Heart right ventricle (tissue), 16 donors: ENCODE results near the gene RFPL2. TPM values are rescaled to one million over a fixed set of nuclear protein-coding genes. Genes with fewer than 3 reads are reported as not detected.

Experiments used
- ATAC-seq, 8 donors: fragments of 200-7000 bp; cut with Tn5 transposase; one replicate each; pipeline ENCODE4 v1.9.1; 2020; ENCODE audit warnings: mild to moderate bottlenecking in 8 of 8, moderate library complexity in 8 of 8, moderate number of reproducible peaks in 1 of 8
- DNase-seq, 2 donors: peaks; one replicate each; pipeline ENCODE4 v3.0.0-alpha.2; 2020
- H3K27ac ChIP-seq, 10 donors: fragments of 200-600 bp; sonication (generic) in 2 of 10; one replicate each; pipeline versions ENCODE4 v1.5.0 to v1.8.0; 2020 to 2022; ENCODE audit warnings: mild to moderate bottlenecking in 3 of 10
- H3K27me3 ChIP-seq, 7 donors: fragments of 200-600 bp; one replicate each; pipeline ENCODE4 v1.8.0; 2021 to 2022; ENCODE audit warnings: mild to moderate bottlenecking in 2 of 7
- H3K36me3 ChIP-seq, 9 donors: fragments of 200-600 bp; sonication (generic) in 1 of 9; one replicate each; pipeline versions ENCODE4 v1.5.0 to v1.8.0; 2020 to 2022; ENCODE audit warnings: mild to moderate bottlenecking in 2 of 9
- H3K4me1 ChIP-seq, 9 donors: fragments of 200-600 bp; sonication (generic) in 1 of 9; one replicate each; pipeline versions ENCODE4 v1.5.0 to v1.8.0; 2020 to 2022; ENCODE audit warnings: mild to moderate bottlenecking in 4 of 9
- H3K4me3 ChIP-seq, 10 donors: fragments of 200-600 bp; sonication (generic) in 2 of 10; one replicate each; pipeline versions ENCODE4 v1.5.0 to v1.8.0; 2020 to 2022; ENCODE audit warnings: mild to moderate bottlenecking in 7 of 10, moderate library complexity in 2 of 10
- H3K9me3 ChIP-seq, 11 donors: fragments of 200-600 bp in 10 of 11; sonication (generic) in 2 of 11; one replicate each; pipeline versions ENCODE4 v1.5.0 to v1.8.0; 2013 to 2022; ENCODE audit warnings: mild to moderate bottlenecking in 2 of 11, control low read depth in 1 of 11, moderate library complexity in 1 of 11
- WGBS, 2 donors: extraction: QIAGEN DNeasy Blood & Tissue Kit; methylation state at CpG; one replicate each; pipeline ENCODE4 v1.1.7; 2013; ENCODE audit warnings: inconsistent platforms in 1 of 2; 5-methylcytosine and 5-hydroxymethylcytosine counted together
- intact Hi-C, 10 donors: fragments of 100-400 bp; cut with DNase I; formaldehyde crosslinking; loops; one replicate each; pipeline versions ENCODE4 v1.11.1 to v1.14.2; 2022
- polyA plus RNA-seq, 2 donors: library from polyadenylated mRNA; stranded (reverse); fragments of 200-250 nt; gene quantifications; one replicate each; pipeline ENCODE4 v1.2.3, GENCODE V29; 2013
- total RNA-seq, 10 donors: library from RNA; stranded (reverse); fragmentation: NEBNext Ultra II Directional in 3 of 10; extraction: Animal tissue kit (Norgen Biotek cat#: 25700) in 3 of 10; gene quantifications; one replicate each; pipeline versions ENCODE4 v1.2.1 to v1.2.4, GENCODE V29; 2021 to 2023
- TF ChIP-seq, protein P1 (sequence below), 9 donors: fragments of 200-600 bp; sonication (generic) in 2 of 9; IDR thresholded peaks; one replicate each; pipeline versions ENCODE4 v1.5.0 to v1.8.0; 2021 to 2022; ENCODE audit warnings: antibody characterized with exemption in 9 of 9, mild to moderate bottlenecking in 5 of 9, moderate library complexity in 1 of 9
- donor health status: Arrhythmogenic right ventricular cardiomyopathy.
- donor health status: ischemic (EF 13 %, LVEDD 7.1; RV severe dilation, severe dysfunction).
- donor health status: healthy with polysubstance abuse.
- donor health status: DM: no; HTN: yes; CAD: no.
- donor health status: DM: no; HTN: no; CAD: no.
- donor health status: ischemic (EF 25% LVEDD 6.9; RV normal size, moderate dysfunction).
- donor health status: ischemic (EF 25% LVEDD 5.7; RV mildly dilated, moderate dysfunction).
- donor health status: healthy.
- donor health status: DM: yes; HTN: yes; CAD: no.
- donor health status: Ischemic cardiomyopathy.
- donor health status: ischemic (EF 35%, LVEDD 5.7; RV mildly dilated, moderate dysfunction).
- donor health status: nonischemic (EF 11% LVEDD 7.7; RV severe dilation, severe dysfunction).
- donor health status: DM: yes; HTN: yes; CAD: no.
- donor health status: PGD.
- donor health status: ischemic (EF 29% LVEDD 5.4; RV normal size, mild dysfunction).
- donor health status: nonischemic (EF 23%, LVEDD 6.1; RV moderate dilation, normal function).

RFPL2 gene
- total and polyA plus RNA-seq, 12 donors = 0.03 TPM; not detected in 11

DNA sequence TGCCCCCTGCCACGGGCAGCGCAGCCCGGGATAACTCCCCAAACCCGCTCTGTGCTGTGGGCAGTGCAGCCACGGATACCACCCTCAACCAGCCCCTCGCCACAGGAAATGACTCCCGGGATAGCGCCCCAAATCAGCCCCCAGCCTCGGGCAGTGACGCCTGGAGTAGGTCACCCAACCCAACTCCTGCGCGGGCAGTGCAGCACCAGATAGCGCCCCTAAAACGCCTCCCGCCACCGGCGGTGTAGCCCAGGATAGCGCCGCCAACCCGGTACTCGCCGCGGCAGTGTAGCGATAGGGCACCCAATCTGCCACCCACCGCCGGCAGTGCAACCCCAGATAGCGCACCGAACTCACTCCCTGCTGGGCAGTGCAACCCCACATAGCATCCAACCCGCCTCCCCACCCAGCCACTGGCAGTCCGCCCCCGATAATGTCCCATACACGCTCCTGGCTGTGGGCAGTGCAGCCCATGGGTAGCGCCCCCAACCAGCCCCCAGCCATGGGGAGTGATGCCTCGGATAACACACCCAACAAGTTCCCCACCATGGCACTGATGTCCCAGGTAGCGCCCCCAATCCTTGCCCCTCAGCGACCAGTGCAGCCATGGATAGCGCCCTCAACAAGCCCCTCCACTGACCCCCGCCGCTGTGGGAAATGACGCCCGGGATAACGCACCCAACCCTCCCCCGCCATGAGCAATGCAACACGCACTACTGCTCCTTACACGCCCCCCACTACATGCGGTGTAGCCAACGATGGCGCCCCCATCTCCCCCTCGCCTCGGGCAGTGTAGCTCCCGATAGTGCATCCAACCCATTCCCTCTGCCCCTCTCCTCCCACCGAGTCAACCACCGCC, 1.5 kb downstream of the RFPL2 start:
- peak in 2 of 8 donors; percentile 7 to 18 for ATAC-seq
- no peak for DNase-seq
- Histone ChIP-seq H3K4me1 (peaks cover 0 to 15% (median 9%) of the 10 kb centered on the region in 9 donors), H3K4me3 (peak overlapping the region in 8 of 10 donors; percentile 9 to 40 (median 28)), H3K36me3 (no peaks in the 10 kb centered on the region), H3K27ac (no peak overlapping the region), H3K9me3 (no peaks in the 10 kb centered on the region), H3K27me3 (peaks cover 0 to 42% (median 22%) of the 10 kb centered on the region in 7 donors)
- 31 to 47% methylated on average over 52 to 53 of the region's 53 CpGs for WGBS, 2 donors
- intact Hi-C loops = loop anchor here in 7 of 10 donors (2.0 to 10.0 kb wide), 5 partner anchors 63 to 231 kb away; no protein-coding TSS in a partner anchor
- TF ChIP-seq, protein P1, sequence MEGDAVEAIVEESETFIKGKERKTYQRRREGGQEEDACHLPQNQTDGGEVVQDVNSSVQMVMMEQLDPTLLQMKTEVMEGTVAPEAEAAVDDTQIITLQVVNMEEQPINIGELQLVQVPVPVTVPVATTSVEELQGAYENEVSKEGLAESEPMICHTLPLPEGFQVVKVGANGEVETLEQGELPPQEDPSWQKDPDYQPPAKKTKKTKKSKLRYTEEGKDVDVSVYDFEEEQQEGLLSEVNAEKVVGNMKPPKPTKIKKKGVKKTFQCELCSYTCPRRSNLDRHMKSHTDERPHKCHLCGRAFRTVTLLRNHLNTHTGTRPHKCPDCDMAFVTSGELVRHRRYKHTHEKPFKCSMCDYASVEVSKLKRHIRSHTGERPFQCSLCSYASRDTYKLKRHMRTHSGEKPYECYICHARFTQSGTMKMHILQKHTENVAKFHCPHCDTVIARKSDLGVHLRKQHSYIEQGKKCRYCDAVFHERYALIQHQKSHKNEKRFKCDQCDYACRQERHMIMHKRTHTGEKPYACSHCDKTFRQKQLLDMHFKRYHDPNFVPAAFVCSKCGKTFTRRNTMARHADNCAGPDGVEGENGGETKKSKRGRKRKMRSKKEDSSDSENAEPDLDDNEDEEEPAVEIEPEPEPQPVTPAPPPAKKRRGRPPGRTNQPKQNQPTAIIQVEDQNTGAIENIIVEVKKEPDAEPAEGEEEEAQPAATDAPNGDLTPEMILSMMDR (IDR thresholded peaks at IDR 0.05) = no peak

DNA sequence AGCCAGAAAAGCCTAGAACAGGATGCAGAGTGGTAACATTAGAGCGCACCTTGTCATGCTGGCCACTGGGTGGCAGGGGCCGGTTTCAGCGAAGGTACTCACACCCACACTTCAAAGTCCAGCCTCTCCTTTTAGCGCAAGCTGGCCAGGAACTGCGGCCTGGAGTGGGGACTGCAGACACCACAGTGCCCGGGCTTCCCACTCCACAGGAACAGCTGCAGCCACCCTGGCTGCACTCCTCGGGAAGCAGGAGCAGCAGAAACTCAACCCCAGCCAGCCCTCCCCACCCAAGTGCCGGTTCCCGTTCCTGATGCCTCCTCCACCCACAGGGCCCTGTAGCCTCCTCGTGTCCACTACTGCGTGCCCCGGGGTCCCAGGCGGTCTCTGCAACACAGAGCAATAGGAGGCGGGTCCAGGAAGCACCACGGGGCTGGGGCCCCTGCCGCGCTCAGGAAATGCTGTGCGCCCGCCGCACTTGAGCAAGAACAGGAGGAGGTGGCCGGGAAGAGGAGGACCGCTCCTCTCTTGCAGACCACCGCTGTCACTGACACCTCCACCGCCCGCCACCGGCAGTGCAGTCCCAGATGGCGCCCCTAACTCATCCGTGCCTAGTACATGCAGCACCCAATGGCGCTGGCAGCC, 2.2 kb downstream of the RFPL2 start:
- TF ChIP-seq, protein P1 (IDR thresholded peaks at IDR 0.05) = peak in 8 of 9 donors; percentile 17 to 62 (median 44)
- peaks cover 0 to 15% (median 9%) of the 10 kb centered on the region in 9 donors for H3K4me1 ChIP-seq
- peaks cover 0 to 48% (median 24%) of the 10 kb centered on the region in 7 donors for H3K27me3 ChIP-seq
- peak overlapping the region in 8 of 10 donors; percentile 9 to 40 (median 28) for H3K4me3 ChIP-seq
- H3K27ac ChIP-seq = no peak overlapping the region
- intact Hi-C loops = loop anchor here in 7 of 10 donors (2.0 to 10.0 kb wide), 5 partner anchors 64 to 230 kb away; no protein-coding TSS in a partner anchor
- peak; percentile 18 to 39 for DNase-seq
- no peaks in the 10 kb centered on the region for H3K9me3 ChIP-seq
- 4 to 13% methylated on average over 29 of the region's 29 CpGs for WGBS, 2 donors
- H3K36me3 ChIP-seq = no peaks in the 10 kb centered on the region
- peak; percentile 46 to 73 (median 70) for ATAC-seq

DNA sequence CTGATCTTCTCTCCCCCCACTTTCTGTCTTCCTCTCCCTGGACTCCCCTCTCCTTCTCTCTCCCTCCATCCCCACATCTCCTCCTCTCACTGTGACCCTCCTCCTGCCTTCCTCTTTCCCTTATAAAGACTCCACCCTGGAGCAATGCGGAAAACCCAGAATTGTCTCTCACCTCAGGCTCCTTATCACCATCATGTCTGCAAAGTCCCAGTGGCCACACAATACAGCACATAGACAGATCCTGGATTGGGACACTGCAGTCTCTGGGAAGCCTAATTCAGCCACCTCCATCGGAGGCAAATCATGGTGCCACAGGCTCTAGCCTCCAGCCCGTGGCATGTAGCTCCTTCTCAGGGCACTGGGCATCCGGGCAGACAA, 2.7 kb downstream of the RFPL2 start:
- H3K4me1 ChIP-seq = peaks cover 0 to 15% (median 9%) of the 10 kb centered on the region in 9 donors
- TF ChIP-seq, protein P1 (IDR thresholded peaks at IDR 0.05) = no peak
- ATAC-seq (no peak), DNase-seq (no peak)
- no peaks in the 10 kb centered on the region for H3K36me3 ChIP-seq
- peaks cover 0 to 51% (median 30%) of the 10 kb centered on the region in 7 donors for H3K27me3 ChIP-seq
- 27 to 28% methylated on average over 4 of the region's 4 CpGs for whole genome bisulfite sequencing, 2 donors
- peak overlapping the region in 3 of 10 donors; percentile 21 to 40 (median 35) for H3K4me3 ChIP-seq
- no peak overlapping the region for H3K27ac ChIP-seq
- intact Hi-C loops = loop anchor here in 7 of 10 donors (2.0 to 10.0 kb wide), 5 partner anchors 65 to 230 kb away; no protein-coding TSS in a partner anchor
- H3K9me3 ChIP-seq = no peaks in the 10 kb centered on the region

DNA sequence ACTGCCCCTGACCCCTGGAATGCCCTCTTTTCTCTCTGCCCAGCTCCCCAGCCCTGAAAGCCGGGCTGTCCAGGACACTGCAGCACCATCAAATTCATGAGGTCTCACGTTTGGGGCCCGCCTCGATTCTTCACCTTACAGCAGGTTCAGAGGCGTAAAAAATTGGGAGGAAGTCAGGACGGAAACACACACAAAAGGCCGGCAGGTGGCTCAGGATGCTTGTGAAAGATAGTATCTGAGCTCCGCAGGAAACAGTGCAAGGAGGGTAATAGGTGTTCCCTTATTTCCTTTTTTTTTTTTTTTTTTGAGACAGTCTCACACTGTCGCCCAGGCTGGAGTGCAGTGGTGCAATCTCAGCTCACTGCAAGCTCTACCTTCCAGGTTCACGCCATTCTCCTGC, 4.1 kb downstream of the RFPL2 start:
- no peak for DNase-seq
- intact Hi-C loops = loop anchor here in 7 of 10 donors (5.0 to 10.0 kb wide), 4 partner anchors 174 to 228 kb away; no protein-coding TSS in a partner anchor

More for the DNA sequence above, 4.1 kb downstream of the RFPL2 start:
- 64 to 67% methylated on average over 10 of the region's 10 CpGs for WGBS, 2 donors
- Histone ChIP-seq H3K36me3 (no peaks in the 10 kb centered on the region), H3K4me3 (no peak overlapping the region), H3K27me3 (peaks cover 0 to 54% (median 32%) of the 10 kb centered on the region in 7 donors), H3K9me3 (no peaks in the 10 kb centered on the region), H3K27ac (no peak overlapping the region), H3K4me1 (peaks cover 0 to 15% (median 9%) of the 10 kb centered on the region in 9 donors)
- TF ChIP-seq, protein P1 (IDR thresholded peaks at IDR 0.05) = no peak
- ATAC-seq = no peak
